ENCODE results near the gene PRMT7.

Gene PRMT7

DNA sequence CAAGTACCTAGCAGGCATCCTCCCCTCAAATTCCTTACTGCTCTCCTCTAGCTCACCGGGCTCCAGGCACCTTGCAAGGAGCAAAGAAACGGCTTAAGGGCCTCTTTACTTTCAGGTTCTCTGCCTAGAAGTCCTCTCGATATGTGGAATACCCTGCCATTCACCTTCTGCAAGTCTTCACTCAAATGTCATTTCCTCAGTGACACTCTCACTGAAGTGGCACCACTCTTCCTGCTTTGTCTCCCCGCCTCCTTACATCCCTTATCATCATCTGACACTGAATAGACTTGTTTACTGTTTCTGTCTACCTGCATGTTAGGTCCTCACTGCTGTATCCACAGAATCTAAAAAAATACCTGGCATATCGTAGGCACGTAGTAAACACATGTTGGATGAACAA is 1.0 kb upstream of the PRMT7 start:
- FAIRE-seq: no peak

DNA sequence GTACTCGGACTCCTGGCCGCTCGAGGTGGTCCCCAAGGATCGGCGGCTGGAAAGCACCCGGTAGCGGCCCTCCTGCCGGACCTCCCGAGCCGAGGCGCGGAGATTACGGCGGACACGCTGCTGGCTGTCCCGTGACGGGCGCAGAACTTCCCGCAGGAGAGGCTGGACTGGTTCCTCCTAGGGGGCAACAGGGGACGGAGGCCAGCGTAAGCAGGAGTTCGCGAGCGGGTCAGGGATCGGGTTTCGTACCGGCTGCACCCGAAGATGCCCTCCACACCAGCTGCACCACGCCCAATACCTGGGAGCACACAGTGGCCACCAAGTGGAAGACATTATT is 414 bp upstream of the PRMT7 start:
- no peak for FAIRE-seq

DNA sequence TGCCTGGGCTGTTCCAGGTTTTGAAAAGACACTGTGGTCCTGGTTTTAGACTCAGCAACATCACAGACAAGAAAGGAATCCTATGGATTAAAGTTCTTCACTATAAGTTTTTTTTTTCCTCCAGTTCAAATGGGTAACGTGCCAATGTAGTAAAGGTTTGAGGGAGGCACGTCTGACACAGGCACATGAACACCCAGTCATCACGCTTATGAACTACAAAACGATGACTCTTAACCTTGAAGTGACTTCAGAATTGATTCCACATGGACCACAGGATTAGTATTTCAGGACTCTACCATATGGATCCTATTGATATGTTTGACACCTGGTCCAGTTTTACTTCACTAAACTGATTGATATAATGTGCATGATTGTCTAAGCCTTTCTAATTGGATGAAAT is 2.3 kb downstream of the PRMT7 start:
- FAIRE-seq: no peak

DNA sequence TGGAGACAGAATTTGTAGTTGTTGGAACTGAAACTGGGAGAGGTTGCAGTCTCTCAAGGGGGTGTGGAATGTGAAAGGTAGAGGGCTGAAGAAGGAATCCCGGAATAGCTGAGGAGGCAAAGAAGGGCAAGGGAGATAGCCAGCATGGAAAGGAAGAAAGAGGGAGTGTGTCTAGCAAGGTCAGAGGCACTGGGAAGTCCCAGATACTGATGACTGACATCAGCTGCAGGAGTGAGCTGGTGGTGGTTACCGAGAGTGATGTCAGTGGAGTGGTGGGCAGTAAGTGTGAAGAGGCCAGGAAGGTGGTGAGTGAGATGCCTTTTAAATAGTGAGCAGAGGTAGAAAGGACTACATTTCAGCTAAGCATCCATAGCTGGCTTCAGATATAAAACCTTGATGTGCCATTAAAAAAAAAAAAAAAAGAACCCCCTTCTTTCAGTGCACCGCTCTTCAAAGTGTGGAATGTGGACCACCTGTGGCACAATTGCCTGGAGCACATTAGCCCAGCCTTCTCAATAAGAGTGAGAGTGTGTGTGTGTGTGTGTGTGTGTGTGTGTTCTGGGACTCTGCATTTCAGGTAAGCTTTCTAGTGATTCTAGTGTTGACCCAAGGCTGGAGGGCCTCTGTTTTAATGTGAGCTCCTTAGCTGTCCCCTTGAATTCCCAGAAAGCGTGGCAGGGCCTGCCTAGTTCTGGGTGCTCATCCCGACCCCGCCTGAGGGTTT is 8.5 kb downstream of the PRMT7 start:
- no peak for FAIRE-seq

DNA sequence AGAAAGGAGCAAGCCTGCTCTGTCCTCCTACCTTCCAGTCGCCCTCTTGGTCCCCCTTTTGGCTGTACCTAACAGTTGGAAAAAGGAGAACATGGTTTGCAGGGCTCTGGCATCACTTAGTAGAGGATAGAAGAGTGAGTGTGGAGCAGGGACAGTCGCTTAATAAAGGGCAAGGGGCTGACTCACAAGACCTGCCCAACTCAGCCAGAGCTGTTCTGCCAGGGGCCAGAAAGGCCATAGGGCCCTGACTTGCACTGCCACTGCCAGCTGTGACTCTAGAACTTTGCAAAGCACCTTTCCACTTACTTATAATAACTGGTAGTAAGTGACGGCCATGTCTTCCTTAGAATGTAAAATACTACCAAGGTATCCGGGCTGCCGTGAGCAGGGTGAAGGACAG is 13.5 kb downstream of the PRMT7 start:
- no peak for FAIRE-seq

DNA sequence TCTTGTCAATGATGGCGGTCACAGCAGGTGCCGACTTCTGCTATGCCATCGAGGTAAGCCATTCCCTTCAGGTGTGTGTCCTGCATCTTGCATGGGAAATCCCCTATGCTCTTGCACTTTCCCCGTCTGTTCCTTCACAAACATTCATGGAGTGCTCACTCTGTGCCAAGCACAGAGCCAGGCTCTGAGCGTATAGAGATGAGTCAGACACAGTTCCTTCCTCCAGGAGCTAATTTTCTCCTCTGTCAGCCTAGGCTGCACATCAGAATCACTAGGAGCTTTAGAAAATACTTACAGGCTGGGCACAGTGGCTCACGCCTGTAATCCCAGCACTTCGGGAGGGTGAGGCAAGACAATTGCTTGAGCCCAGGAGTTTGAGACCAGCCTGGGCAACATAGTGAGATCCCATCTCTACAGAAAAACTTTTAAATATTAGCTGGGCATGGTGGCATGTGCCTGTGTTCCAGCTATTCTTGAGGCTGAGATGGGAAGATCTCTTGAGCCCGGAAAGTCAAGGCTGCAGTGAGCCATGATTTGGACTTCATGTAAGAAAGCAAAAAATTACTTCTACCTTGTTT is 14.1 kb downstream of the PRMT7 start:
- no peak for FAIRE-seq

DNA sequence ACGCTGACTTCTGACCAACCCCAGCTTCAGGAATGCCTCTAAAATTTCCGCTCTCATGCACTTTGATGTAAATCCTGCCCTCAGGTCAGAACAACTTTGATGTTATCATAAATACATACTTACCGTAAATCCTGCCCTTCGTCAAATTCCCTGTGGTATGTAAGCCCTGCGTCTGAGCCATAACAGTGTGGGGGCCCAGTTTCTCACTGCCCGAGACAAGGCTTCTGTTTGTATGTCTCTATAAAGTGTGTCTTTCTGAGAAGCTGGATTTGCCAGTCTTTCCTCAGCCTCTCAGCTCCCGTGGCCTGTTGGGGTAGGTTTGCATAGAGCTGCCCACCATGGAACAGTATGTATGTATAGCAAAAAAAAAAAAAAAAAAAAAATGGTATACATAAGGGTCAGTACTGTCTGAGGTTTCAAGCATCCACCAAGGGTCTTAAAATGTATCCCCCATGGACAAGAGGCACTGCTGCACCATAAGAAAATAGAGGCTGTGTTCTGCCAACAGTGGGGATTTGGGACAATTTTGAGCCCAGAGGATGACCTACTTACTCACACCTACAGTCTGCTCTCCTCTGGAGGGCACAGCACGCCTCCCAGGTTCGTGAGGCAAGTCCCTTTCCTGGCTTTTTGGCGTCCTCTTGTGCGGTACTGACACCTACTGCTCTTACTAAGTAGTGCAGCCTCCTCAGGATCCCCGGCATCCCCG is 17.5 kb downstream of the PRMT7 start:
- no peak for FAIRE-seq

DNA sequence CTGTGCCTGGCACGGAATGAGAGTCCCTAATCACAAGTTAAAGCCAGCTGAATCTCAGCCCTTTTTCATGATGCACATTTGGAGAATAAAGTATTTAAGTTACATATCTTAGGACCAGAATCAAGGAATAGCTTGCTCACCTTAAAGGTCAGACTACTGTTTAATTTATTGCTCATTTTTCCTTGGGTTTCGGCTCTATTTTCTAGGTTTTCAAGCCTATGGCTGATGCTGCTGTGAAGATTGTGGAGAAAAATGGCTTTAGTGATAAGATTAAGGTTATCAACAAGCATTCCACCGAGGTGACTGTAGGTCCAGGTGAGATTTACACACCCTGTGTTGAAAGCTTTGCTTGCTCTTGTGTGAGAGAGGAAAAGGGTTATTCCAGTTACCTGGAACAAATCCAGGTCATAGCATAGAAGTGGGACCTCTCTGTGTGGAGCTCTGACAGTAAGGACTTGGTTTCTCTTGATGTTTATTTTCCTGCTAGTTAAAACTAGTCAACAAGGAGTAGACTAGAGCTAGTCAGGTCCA is 18.1 kb downstream of the PRMT7 start:
- FAIRE-seq: no peak

DNA sequence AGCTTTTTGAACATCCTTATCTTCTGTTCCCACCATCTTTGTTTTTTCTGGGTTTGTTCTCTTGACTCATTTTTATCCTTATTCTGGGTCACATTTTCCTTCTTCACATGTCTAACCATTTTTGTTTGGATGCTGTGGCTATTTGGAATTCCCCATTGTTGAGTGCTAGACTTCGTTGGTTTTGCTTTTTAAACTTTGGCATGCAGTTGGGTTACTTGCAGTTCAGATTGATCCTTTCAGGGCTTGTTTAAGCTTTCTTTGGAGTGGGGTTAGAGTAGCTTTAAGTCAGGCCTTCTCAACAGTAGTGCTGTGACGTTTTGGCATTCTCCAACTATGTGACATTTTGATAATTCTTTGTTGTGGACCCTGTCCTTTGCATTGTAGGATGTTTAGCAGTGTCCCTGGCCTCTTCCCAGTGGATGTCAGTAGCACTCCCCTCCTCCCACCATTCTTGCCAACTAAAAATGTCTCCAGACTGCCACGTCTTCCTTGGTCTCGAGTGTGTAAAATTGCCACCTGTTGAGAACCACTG is 21.1 kb downstream of the PRMT7 start:
- FAIRE-seq: no peak

DNA sequence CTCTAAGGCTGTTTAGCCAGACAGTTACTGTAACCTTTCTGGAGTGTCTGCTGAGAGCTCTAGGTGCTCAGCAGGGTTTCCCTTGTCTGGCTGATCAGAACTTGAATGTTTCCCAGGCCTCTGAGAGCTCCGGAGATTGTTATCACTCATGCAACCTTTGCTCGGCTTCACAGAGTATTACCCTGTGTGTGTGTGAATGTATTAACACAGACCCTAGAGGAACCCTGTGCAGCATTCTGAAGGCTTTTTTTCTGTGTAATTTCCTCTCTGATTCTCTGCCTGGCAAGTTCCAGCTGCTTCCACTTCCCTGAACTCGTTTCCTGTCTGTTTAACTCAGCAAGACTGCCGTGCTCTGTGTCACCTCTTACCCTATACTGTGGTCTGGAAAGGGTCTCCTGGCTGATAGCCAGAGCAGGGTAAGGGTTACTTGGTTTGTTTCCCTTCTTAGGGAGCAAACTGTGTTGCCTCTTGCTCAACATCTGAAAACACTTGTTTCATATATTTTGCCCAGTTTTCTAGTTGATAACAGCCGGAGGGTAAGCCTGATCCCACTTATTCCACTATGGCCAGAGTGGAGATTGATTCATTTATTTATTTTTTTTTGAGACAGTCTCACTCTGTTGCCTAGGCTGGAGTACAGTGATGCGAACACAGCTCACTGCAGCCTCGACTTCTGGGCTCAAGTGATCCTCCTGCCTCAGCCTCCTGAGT is 21.7 kb downstream of the PRMT7 start:
- no peak for FAIRE-seq

DNA sequence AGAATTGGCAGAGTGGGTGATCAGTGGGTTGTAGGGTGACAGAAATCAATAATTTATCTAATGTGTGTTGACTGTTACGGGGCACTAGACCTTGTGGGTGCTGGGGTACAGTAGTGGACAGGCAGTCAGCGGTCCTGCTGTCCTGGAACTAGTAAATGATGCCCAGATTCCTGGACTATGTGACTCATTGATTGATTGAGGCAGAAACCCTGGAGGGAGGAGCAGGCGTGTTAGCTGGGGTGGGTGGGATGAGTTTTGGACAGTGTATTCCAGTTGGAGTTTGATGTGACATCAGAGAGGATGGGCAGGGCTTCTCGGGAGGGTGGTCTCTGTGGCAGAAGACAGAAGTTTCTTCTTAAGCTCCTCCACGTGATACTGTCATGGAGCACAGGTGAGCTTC is 24.4 kb downstream of the PRMT7 start:
- no peak for FAIRE-seq

DNA sequence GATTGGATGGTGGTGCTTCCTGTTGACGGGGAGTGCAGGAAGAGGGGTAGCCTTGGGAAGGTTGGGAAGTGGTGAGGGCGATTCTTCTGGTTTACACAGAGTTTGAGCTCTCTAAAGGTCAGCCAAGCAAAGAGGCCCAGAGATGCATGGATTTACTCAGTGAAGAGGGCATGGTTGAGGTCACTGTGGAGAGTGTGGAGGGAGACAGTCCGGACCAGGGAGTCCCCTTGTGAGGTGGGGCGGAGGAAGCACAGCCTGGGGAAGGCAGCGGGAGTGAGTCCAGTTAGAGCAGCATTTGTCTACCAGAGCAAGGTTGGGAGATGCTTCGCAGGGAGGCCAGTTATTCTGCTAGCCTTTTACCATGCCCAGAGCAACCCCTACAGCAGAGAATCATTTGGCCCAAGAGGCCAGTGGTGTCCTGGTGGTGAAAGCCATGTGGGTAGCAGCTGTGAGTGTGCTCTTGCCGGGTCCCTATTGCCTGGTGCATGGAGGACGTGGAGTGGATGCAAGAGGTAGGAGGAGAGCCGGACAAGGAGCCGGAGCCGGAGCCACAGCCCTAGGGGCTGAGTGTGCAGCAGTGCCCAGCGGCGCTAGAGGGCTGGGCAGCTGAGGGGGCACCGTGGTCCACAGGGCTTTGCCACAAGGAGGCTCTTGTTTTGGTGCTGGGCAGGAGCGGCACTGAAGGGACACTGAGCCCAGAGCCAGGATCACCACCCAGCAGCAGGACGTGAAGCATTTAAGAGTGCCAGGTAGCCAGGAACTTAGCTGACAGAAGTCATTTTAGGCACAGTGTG is 27.7 kb downstream of the PRMT7 start:
- no peak for FAIRE-seq

DNA sequence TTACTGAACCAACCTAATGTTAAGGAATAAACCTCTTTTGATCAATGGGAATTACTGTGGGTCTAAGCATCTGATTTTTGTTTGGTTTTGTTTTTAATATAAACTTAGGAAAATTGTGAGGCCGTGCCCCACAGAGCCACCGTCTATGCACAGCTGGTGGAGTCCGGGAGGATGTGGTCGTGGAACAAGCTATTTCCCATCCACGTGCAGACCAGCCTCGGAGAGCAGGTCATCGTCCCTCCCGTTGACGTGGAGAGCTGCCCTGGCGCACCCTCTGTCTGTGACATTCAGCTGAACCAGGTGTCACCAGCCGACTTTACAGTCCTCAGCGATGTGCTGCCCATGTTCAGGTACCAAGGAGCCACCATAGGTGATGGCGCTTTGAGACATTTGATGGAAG is 28.4 kb downstream of the PRMT7 start:
- FAIRE-seq: no peak

DNA sequence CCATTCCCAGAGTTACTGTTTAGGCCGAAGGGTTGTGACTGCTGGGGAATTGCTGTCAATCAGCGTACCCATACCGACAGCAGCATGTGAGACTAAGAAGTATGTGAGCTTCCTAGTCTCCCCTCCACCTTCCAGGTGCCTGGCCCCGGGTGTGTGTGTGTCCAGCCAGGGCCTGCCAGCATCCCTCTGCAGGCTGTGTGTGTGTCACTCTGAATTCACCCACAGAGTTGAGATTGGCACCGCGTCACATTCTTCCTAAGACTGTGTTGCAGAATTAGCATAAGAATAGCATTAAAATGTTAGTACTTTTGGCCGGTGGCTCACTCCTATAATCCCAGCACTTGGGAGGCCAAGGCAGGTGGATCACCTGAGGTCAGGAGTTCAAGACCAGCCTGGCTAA is 31.8 kb downstream of the PRMT7 start:
- FAIRE-seq: no peak

DNA sequence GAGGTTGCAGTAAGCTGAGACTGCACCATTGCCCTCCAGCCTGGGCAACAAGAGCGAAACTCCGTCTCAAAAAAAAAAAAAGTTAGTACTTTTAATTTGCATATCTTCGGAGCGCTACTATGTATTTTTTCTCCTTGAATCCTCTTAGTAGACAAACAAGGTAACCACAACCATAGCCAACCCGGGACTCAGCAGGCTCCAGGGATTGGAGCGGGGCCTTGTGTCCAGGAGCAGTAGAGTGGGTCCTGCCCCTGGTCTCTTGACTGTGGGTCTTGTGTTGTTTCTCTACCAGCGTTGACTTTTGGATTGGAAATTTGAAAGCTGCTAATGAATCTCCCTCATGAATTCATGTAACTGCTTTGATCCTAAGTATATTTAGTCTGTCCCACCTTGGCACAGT is 32.3 kb downstream of the PRMT7 start:
- FAIRE-seq: no peak

DNA sequence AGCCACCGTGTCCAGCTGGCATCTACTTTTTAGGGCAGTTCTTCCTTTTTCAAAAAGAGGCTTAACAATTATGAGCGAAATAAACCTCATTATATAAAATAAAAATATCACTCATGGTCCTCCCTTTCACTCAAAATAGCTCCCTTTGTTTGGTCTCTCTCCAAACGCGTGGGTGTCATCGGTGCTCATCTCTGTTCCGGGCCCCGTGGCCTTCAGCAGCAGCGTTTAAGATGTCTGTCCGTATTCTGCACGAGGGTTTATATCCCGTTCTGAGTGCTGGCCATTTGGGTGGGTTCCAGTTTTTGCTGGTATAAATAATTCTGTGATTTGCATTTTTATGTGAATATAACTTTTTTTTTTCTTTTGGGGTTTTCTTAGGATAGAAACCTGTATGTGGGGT is 33.4 kb downstream of the PRMT7 start:
- FAIRE-seq: no peak

DNA sequence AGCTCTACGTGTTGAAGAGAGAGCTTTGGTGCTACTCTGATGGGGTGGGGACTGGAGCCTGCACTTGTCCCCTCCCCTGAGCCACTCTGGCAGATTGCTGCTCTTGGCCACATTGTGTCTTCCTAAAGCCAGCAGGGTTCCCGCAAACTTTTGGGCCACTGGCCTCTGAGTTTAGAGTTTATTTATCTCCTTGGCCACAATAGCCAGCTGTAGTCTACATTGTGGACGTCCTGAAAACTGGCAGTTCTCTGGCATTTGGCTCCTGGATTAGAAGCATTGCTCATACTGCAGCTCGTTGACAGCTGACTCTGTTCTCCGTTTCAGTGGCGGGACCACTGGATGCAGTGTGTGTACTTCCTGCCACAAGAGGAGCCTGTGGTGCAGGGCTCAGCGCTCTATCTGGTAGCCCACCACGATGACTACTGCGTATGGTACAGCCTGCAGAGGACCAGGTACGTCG is 34.6 kb downstream of the PRMT7 start:
- no peak for FAIRE-seq

DNA sequence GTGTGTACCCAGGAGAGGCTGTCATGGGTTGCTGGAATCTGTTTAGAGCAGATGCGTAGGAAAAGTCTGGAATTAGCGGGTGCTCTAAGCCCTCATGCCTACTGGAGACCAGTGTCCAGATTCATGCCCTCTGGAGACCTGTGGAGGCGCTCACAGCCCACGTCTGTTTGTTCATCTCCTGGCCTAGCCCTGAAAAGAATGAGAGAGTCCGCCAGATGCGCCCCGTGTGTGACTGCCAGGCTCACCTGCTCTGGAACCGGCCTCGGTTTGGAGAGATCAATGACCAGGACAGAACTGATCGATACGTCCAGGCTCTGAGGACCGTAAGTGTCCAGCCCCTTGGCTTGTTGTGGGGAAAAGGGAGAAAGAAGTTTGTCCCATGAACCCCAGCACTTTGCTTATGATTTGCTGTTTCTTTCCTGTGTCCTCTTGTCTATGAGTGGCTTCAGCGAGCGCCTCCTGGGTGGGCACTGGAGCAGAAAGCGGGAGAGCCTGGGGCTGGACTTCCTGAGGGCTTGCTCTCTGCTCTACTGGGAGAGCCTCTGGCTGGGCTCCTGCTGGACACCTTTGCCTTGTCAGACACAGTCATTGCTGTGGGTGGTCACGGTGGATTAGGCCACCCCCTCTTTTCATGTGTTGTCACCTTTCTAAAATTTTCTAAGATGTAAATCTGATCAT is 35.3 kb downstream of the PRMT7 start:
- no peak for FAIRE-seq

DNA sequence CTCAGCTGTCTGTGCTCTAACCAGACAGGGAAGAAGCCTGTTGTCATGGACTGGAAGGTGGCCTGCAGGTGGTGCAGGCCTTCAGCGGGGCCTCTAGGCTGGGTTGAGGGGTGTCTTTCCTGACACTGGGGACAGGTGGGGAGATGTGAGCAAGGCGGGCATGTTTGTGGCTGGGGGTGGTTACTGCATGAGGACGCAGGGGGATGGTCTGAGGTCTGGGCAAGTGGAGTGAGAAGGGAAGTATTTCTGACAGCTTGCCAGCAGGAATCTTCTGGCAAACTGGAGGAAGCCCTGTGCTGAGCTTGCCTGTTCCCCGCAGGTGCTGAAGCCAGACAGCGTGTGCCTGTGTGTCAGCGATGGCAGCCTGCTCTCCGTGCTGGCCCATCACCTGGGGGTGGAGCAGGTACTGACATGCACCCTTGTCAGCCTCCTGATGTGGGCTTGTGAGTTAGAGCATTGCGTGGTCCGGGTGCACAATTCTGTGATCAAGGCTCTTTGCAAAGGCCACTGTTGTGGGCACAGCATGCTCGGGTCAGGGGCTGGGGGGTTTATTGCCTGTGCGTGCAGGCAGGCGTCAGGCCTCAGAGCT is 36.2 kb downstream of the PRMT7 start:
- FAIRE-seq: no peak

DNA sequence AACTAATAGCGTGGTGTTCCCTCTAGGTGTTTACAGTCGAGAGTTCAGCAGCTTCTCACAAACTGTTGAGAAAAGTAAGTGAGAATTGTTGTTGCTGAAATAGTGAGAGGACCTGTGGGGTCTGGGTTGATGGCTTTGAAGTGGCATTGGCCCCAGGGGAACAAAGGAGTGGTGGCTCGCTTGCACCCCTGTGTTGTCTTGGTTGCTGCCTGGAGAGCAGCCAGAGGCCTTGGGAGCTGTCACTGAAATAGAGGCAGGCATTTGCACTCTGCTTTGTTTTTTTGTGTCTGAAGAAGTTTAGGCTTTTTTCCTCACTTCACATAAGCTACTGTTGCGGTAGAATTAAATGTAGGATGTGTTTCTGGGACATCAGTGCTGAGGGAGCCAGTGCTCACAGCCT is 36.8 kb downstream of the PRMT7 start:
- FAIRE-seq: no peak

DNA sequence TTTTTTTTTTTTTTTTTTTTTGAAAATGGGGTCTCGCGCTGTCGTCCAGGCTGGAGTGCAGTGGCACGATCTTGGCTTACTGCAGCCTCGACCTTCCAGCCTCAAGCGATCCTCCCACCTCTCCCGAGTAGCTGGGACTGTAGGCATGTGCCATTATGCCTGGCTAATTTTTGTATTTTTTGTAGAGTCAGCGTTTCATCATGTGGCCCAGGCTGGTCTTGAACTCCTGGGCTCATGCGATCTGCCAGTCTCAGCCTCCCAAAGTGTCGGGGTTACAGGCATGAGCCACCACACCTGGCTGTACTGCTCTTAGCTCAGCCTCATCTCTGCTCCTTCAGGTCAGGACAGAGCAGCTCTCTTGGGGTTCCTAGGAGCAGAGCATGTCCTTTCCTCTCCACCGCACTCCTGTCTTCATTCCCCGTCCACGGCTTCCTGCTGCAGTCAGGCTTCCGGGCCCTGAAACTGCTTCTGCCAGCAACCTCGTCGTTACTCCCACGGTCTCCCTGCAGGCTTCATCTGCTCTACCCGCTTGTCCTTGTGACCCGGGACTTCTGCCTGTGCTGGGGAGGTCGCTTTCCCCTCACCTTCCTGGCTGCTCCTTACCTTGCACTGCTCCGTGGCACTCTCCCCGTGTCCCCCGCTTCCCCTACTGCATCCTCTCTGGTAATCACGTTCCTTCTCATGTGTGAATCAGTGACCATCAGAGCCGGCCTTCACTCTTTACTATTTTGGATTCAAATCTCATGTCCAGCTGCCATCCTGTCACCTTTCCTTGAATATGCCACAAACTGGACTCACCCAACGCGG is 38.0 kb downstream of the PRMT7 start:
- no peak for FAIRE-seq
